Astrocyte (in vitro differentiated cells and primary cell): ENCODE data around the gene UNC79. TPM values are rescaled to one million over a fixed set of nuclear protein-coding genes. Genes with fewer than 3 reads are reported as not detected.

Experiments used
- DNase-seq: peaks from one replicate; pipeline ENCODE4 v3.0.0-alpha.2; 2010; ENCODE audit warnings: low read depth
- FAIRE-seq: peaks from 2 replicates; lab custom pipeline; 2011; peaks lifted over from hg19 to GRCh38; lab: Jason Lieb, UNC
- H2AFZ ChIP-seq: 2 replicates; pipeline ENCODE4 v1.6.0; 2012; ENCODE audit warnings: low read depth, low read length, inconsistent platforms
- H3K27ac ChIP-seq: 2 replicates; pipeline ENCODE4 v1.5.1; 2011; ENCODE audit warnings: low read depth, low read length, inconsistent platforms
- H3K27me3 ChIP-seq: 2 replicates; pipeline ENCODE4 v1.6.0; 2011; ENCODE audit warnings: low read length, inconsistent platforms; ENCODE audit not compliant: insufficient read depth
- H3K36me3 ChIP-seq: 2 replicates; pipeline ENCODE4 v1.5.1; 2011; ENCODE audit warnings: low read length, inconsistent platforms; ENCODE audit not compliant: insufficient read depth
- H3K4me1 ChIP-seq: 2 replicates; pipeline ENCODE4 v1.5.1; 2011; ENCODE audit warnings: low read length, inconsistent platforms; ENCODE audit not compliant: insufficient read depth
- H3K4me2 ChIP-seq: 2 replicates; pipeline ENCODE4 v1.6.0; 2012; ENCODE audit warnings: low read length, inconsistent platforms
- H3K4me3 ChIP-seq: 2 replicates; pipeline ENCODE4 v1.5.1; 2011; ENCODE audit warnings: low read depth, mild to moderate bottlenecking, low read length, inconsistent platforms; ENCODE audit not compliant: insufficient read depth
- H3K79me2 ChIP-seq: 2 replicates; pipeline ENCODE4 v1.6.0; 2012; ENCODE audit warnings: mild to moderate bottlenecking, low read length, inconsistent platforms; ENCODE audit not compliant: insufficient read depth
- H3K9ac ChIP-seq: 2 replicates; pipeline ENCODE4 v1.6.0; 2012; ENCODE audit warnings: mild to moderate bottlenecking, low read length, inconsistent platforms
- H3K9me3 ChIP-seq: 2 replicates; pipeline ENCODE4 v1.5.1; 2012; ENCODE audit warnings: low read depth, mild to moderate bottlenecking, low read length, inconsistent platforms; ENCODE audit not compliant: insufficient read depth
- H4K20me1 ChIP-seq: 2 replicates; pipeline ENCODE4 v1.6.0; 2012; ENCODE audit warnings: low read length, inconsistent platforms; ENCODE audit not compliant: insufficient read depth
- H3K27ac Mint-ChIP-seq: one replicate; pipeline ENCODE4 v1.8.0; 2021; ENCODE audit warnings: mild to moderate bottlenecking, mixed read lengths; ENCODE audit not compliant: unreplicated experiment
- H3K27me3 Mint-ChIP-seq: one replicate; pipeline ENCODE4 v1.8.0; 2021; ENCODE audit warnings: low read depth, mixed read lengths; ENCODE audit not compliant: unreplicated experiment
- H3K36me3 Mint-ChIP-seq: one replicate; pipeline ENCODE4 v1.8.0; 2021; ENCODE audit warnings: low read depth, mixed read lengths; ENCODE audit not compliant: unreplicated experiment
- H3K4me1 Mint-ChIP-seq: one replicate; pipeline ENCODE4 v1.8.0; 2021; ENCODE audit warnings: low read depth, mixed read lengths; ENCODE audit not compliant: unreplicated experiment
- H3K4me3 Mint-ChIP-seq: one replicate; pipeline ENCODE4 v1.8.0; 2021; ENCODE audit warnings: mild to moderate bottlenecking, moderate library complexity, mixed read lengths; ENCODE audit not compliant: unreplicated experiment
- H3K9me3 Mint-ChIP-seq: one replicate; pipeline ENCODE4 v1.8.0; 2021; ENCODE audit warnings: mild to moderate bottlenecking, mixed read lengths; ENCODE audit not compliant: unreplicated experiment
- CTCF ChIP-seq: IDR thresholded peaks from 2 replicates; pipeline ENCODE4 v1.5.1; 2011; ENCODE audit warnings: low read depth, mild to moderate bottlenecking, inconsistent platforms, low read length, moderate library complexity; ENCODE audit not compliant: insufficient read depth
- EZH2 ChIP-seq: IDR thresholded peaks from 2 replicates; pipeline ENCODE4 v1.6.1; 2012; ENCODE audit warnings: mild to moderate bottlenecking, low read length, inconsistent platforms; ENCODE audit not compliant: insufficient read depth
- total RNA-seq: library from RNA; stranded (reverse); gene quantifications from 2 replicates; pipeline ENCODE4 v1.2.1, GENCODE V29; 2021

The UNC79 gene
- total RNA-seq, 1 donor from 2014 or later: 0.66 TPM

DNA sequence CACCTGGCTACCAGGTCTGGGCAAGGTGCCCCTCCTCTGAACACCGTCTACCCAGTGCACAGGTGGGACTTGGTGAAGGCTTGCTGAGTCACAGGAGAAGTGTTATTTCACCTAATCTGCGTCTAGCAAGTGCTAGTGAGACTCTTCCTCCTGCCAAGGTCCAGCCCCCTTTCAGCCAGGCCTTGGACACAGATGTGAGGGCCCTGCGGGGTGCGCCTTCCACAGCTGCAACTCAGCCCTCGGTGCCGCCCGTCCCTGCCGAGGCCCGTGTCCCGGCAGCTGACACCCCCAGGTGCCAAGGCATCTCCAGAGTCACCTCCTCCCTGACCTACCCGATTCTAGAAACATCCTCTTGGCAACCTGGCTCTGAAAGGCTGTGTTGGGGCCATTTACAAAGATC is 302.5 kb downstream of the UNC79 start:
- Histone ChIP-seq H3K27ac (no peak overlapping the region), H3K4me1 (no peaks in the 10 kb centered on the region), H3K4me2 (no peak overlapping the region), H3K27me3 (peaks cover 2% of the 10 kb centered on the region), H3K4me3 (no peak overlapping the region), H3K9me3 (no peaks in the 10 kb centered on the region), H3K9ac (no peak overlapping the region), H3K36me3 (no peaks in the 10 kb centered on the region), H2AFZ (no peak overlapping the region), H3K79me2 (no peaks in the 10 kb centered on the region), H4K20me1 (no peaks in the 10 kb centered on the region)
- no peaks in the 10 kb centered on the region for H3K4me1 Mint-ChIP-seq
- peaks cover 22% of the 10 kb centered on the region for H3K27me3 Mint-ChIP-seq
- no peak overlapping the region for H3K4me3 Mint-ChIP-seq
- DNase-seq: no peak
- no peaks in the 10 kb centered on the region for H3K36me3 Mint-ChIP-seq
- peaks cover 8% of the 10 kb centered on the region for H3K9me3 Mint-ChIP-seq
- H3K27ac Mint-ChIP-seq: no peak overlapping the region
- TF ChIP-seq EZH2 (no peak), CTCF (no peak)
- FAIRE-seq: no peak

DNA sequence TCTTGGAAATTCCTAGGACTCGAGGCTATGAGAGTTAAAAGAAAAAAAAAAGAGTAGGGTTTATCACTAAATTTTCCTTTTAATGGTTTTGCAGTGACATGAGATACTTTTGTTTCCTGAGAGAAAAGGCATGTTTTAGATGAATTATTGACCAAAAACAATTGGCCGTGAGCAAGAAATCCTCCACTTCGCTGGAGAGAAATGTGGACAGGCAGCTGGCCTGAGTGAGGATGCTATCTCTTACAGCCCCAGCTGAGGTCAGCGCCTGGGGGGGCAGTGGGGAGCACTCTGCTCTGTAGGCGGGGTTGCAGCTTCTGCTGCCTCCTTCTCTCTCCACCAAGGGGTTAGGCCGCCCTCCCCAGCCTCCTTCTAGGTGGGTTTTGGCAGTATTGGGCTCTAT is 302.9 kb downstream of the UNC79 start:
- Histone ChIP-seq H3K27me3 (peaks cover 2% of the 10 kb centered on the region), H3K9ac (no peak overlapping the region), H3K4me2 (no peak overlapping the region), H3K36me3 (no peaks in the 10 kb centered on the region), H4K20me1 (no peaks in the 10 kb centered on the region), H3K4me1 (no peaks in the 10 kb centered on the region), H2AFZ (no peak overlapping the region), H3K27ac (no peak overlapping the region), H3K9me3 (no peaks in the 10 kb centered on the region), H3K79me2 (no peaks in the 10 kb centered on the region), H3K4me3 (no peak overlapping the region)
- Mint-ChIP-seq H3K36me3 (no peaks in the 10 kb centered on the region), H3K27me3 (peaks cover 23% of the 10 kb centered on the region), H3K27ac (no peak overlapping the region), H3K9me3 (peaks cover 8% of the 10 kb centered on the region), H3K4me1 (no peaks in the 10 kb centered on the region), H3K4me3 (no peak overlapping the region)
- DNase-seq (no peak), FAIRE-seq (no peak)
- TF ChIP-seq CTCF: no peak
- no peak for TF ChIP-seq EZH2

DNA sequence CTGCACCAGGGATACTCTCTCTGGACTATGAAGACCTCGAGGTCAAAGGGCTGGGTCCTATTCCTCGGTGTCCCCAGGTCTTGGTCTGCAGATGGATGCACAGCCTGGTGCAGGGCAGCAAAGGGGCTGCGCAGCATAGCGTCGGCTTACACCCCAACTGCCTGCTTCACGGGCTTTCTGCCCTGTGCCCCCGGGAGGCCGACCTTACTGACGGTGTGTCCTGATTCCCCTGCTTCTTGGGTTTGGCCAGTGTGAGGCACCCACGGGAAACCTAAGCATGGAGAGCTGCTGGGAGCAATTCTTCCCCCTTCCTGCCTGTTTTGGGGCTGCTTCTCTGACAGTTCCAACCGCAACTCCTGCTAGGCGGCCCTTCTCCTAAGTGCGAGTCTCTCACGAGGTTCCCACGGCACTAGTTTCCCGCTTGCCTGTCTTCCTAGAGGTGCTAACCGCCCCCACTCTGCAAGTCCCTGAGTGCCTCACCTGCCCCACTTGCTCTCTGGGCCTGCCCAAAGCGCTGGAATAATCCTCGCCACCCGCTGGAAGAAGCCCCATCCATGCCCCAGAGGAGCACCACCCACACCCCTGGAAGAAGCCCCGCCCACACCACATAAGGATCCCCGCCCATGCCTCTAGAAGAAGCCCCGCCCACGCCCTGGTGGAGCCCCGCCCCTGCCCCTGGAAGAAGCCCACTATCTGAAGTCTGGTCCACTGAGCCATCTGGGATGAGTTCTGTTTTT is 303.5 kb downstream of the UNC79 start:
- Histone ChIP-seq H3K27me3 (peaks cover 2% of the 10 kb centered on the region), H3K9me3 (no peaks in the 10 kb centered on the region), H3K36me3 (no peaks in the 10 kb centered on the region), H3K4me1 (no peaks in the 10 kb centered on the region), H3K4me2 (no peak overlapping the region), H3K4me3 (no peak overlapping the region), H3K27ac (no peak overlapping the region), H3K9ac (no peak overlapping the region), H3K79me2 (no peaks in the 10 kb centered on the region), H4K20me1 (no peaks in the 10 kb centered on the region), H2AFZ (no peak overlapping the region)
- Mint-ChIP-seq H3K27me3 (peaks cover 21% of the 10 kb centered on the region), H3K4me3 (no peak overlapping the region), H3K9me3 (peaks cover 8% of the 10 kb centered on the region), H3K36me3 (no peaks in the 10 kb centered on the region), H3K27ac (no peak overlapping the region), H3K4me1 (no peaks in the 10 kb centered on the region)
- TF ChIP-seq EZH2 (no peak), CTCF (no peak)
- DNase-seq: no peak
- no peak for FAIRE-seq
